Smooth muscle cell (in vitro differentiated cells): Measurements from ENCODE around the gene BTG3. TPM values are rescaled to one million over a fixed set of nuclear protein-coding genes. Genes with fewer than 3 reads are reported as not detected.

Experiments
- DNase-seq: peaks from one replicate; lab custom pipeline; 2025; ENCODE audit not compliant: unreplicated experiment; lab: John Stamatoyannopoulos, UW
- H2AFZ ChIP-seq: fragments of 200-600 bp; sonication (generic); 2 replicates; pipeline ENCODE4 v1.6.0; 2016; ENCODE audit warnings: antibody characterized with exemption, low read depth, mild to moderate bottlenecking
- H3F3A ChIP-seq: fragments of 200-600 bp; sonication (generic); 2 replicates; pipeline ENCODE4 v1.6.0; 2017; ENCODE audit warnings: antibody characterized with exemption, low read depth
- H3K27ac ChIP-seq: fragments of 200-600 bp; sonication (generic); 2 replicates; pipeline ENCODE4 v1.5.1; 2016; ENCODE audit warnings: low read depth, mild to moderate bottlenecking
- H3K27me3 ChIP-seq: fragments of 200-600 bp; sonication (generic); 2 replicates; pipeline ENCODE4 v1.6.1; 2016; ENCODE audit warnings: low read depth, mild to moderate bottlenecking
- H3K36me3 ChIP-seq: fragments of 200-600 bp; sonication (generic); 2 replicates; pipeline ENCODE4 v1.5.1; 2016; ENCODE audit warnings: low read depth
- H3K4me1 ChIP-seq: fragments of 200-600 bp; sonication (generic); 2 replicates; pipeline ENCODE4 v1.5.1; 2016; ENCODE audit warnings: low read depth
- H3K4me2 ChIP-seq: fragments of 200-600 bp; sonication (generic); 2 replicates; pipeline ENCODE4 v1.6.0; 2016; ENCODE audit warnings: mild to moderate bottlenecking
- H3K4me3 ChIP-seq: fragments of 200-600 bp; sonication (generic); 2 replicates; pipeline ENCODE4 v1.5.1; 2016; ENCODE audit warnings: mild to moderate bottlenecking
- H3K79me2 ChIP-seq: fragments of 200-600 bp; sonication (generic); 2 replicates; pipeline ENCODE4 v1.6.0; 2016; ENCODE audit warnings: low read depth, mild to moderate bottlenecking
- H3K9ac ChIP-seq: fragments of 200-600 bp; sonication (generic); 2 replicates; pipeline ENCODE4 v1.6.0; 2016; ENCODE audit warnings: low read depth
- H3K9me3 ChIP-seq: fragments of 200-600 bp; sonication (generic); replicated peaks from 2 replicates; pipeline ENCODE4 v1.5.1; 2016; ENCODE audit warnings: low read depth
- H4K20me1 ChIP-seq: fragments of 200-600 bp; sonication (generic); 2 replicates; pipeline ENCODE4 v1.6.0; 2016; ENCODE audit warnings: low read depth
- CTCF ChIP-seq: fragments of 200-600 bp; sonication (generic); IDR thresholded peaks from 2 replicates; pipeline ENCODE4 v1.5.1; 2017; ENCODE audit warnings: borderline replicate concordance, mild to moderate bottlenecking, antibody characterized with exemption; ENCODE audit not compliant: insufficient read depth, poor library complexity, severe bottlenecking
- WGBS: methylation state at CpG from one replicate; pipeline ENCODE4 v1.1.7; 2016; ENCODE audit warnings: low lambda C conversion rate; 5-methylcytosine and 5-hydroxymethylcytosine counted together
- polyA plus RNA-seq: library from polyadenylated mRNA; unstranded; fragments of >200 nt; fragmentation: Nextera tagmentation; extraction: Ambion mirVana; gene quantifications from 2 replicates; pipeline ENCODE4 v1.2.1, GENCODE V29; 2016
- total RNA-seq: library from RNA; depleted of rRNA; stranded (reverse); fragments of >200 nt; gene quantifications from 2 replicates; pipeline ENCODE4 v1.2.3, GENCODE V29; 2014

The BTG3 gene
- total and polyA plus RNA-seq, 2 experiments from 2014 or later, result 103 to 119 TPM

GRCh38 chr21:17570786-17571185 is 41.9 kb downstream of the BTG3 start:
- Histone ChIP-seq H3K9ac (no peak overlapping the region), H3F3A (no peaks in the 10 kb centered on the region), H4K20me1 (no peaks in the 10 kb centered on the region), H3K4me3 (no peak overlapping the region), H3K4me1 (no peaks in the 10 kb centered on the region), H3K9me3 (no peaks in the 10 kb centered on the region), H3K79me2 (no peaks in the 10 kb centered on the region), H3K4me2 (no peak overlapping the region), H3K27ac (no peak overlapping the region), H3K36me3 (no peaks in the 10 kb centered on the region), H3K27me3 (no peaks in the 10 kb centered on the region), H2AFZ (no peak overlapping the region)
- no peak for DNase-seq
- WGBS, result 89% methylated on average over 9 of the region's 9 CpGs
- TF ChIP-seq CTCF, result no peak

- Histone ChIP-seq H4K20me1 (no peaks in the 10 kb centered on the region), H3K79me2 (no peaks in the 10 kb centered on the region), H2AFZ (no peak overlapping the region), H3K4me2 (peak overlapping the region; percentile 27), H3K27ac (no peak overlapping the region), H3K4me3 (no peak overlapping the region), H3F3A (no peaks in the 10 kb centered on the region), H3K27me3 (no peaks in the 10 kb centered on the region), H3K9ac (no peak overlapping the region), H3K36me3 (no peaks in the 10 kb centered on the region), H3K4me1 (no peaks in the 10 kb centered on the region), H3K9me3 (no peaks in the 10 kb centered on the region)
- 52% methylated on average over 5 of the region's 5 CpGs for WGBS
- DNase-seq, result no peak
- no peak for TF ChIP-seq CTCF
Measured at GRCh38 chr21:17560377-17561025, 52.2 kb downstream of the BTG3 start.

- Histone ChIP-seq H3K79me2 (no peaks in the 10 kb centered on the region), H3K27ac (peak overlapping the region; percentile 77), H4K20me1 (no peaks in the 10 kb centered on the region), H3K27me3 (no peaks in the 10 kb centered on the region), H3K9me3 (no peaks in the 10 kb centered on the region), H3K4me3 (no peak overlapping the region), H3K4me1 (peaks cover 3% of the 10 kb centered on the region), H3K4me2 (peak overlapping the region; percentile 28), H3F3A (peaks cover 6% of the 10 kb centered on the region), H3K36me3 (no peaks in the 10 kb centered on the region), H3K9ac (no peak overlapping the region), H2AFZ (no peak overlapping the region)
- 30% methylated on average over 6 of the region's 6 CpGs for WGBS
- no peak for TF ChIP-seq CTCF
- DNase-seq, result no peak
Measured at GRCh38 chr21:17554679-17555465, 57.8 kb downstream of the BTG3 start.
